ENCODE measurements around the gene STK39.

Gene STK39

GRCh38 chr2:168037778-168038177, 209.6 kb downstream of the STK39 start:
- DNase-seq: no peak

DNA sequence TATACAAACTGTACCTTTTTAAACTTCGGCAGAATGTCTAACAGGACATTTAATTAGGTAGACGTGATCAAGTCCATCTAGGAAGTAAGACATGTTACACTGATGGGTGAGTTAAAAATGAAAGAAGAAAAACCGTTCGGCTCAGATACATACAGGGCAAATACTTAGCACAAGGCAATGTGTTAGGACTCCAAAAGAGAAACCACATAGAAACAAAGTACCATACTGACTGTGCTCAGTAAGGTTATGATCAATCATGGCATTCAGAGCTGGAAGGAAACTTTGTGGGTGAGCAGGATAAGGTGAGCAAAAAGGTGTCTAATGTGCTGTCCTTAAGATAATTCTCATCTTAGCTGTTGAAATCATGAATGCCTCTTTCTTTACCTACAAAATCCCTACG, 211.9 kb downstream of the STK39 start:
- no peak for DNase-seq

DNA sequence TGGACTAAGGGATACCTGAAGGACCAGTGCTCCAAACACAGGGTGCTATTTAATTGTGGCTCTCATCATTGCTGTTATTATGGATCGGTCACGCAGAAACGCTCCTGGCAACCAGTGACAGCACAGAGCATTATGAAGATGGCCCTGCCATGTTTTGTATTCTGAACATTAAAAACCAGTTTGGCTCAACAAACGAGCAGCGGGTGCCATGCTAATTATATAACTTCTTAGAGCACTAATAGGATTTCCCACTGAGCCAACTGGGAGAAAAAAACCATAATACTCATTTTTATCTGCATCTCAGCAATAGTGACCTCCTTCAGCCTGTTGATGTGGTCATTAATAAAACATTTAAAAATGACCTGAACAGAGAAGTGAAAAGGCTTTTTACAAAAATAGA, 212.8 kb downstream of the STK39 start:
- no peak for DNase-seq

- DNase-seq: no peak
Observed at GRCh38 chr2:168033966-168034365, 213.4 kb downstream of the STK39 start.

GRCh38 chr2:168032091-168032490, 215.3 kb downstream of the STK39 start:
- DNase-seq: no peak

DNA sequence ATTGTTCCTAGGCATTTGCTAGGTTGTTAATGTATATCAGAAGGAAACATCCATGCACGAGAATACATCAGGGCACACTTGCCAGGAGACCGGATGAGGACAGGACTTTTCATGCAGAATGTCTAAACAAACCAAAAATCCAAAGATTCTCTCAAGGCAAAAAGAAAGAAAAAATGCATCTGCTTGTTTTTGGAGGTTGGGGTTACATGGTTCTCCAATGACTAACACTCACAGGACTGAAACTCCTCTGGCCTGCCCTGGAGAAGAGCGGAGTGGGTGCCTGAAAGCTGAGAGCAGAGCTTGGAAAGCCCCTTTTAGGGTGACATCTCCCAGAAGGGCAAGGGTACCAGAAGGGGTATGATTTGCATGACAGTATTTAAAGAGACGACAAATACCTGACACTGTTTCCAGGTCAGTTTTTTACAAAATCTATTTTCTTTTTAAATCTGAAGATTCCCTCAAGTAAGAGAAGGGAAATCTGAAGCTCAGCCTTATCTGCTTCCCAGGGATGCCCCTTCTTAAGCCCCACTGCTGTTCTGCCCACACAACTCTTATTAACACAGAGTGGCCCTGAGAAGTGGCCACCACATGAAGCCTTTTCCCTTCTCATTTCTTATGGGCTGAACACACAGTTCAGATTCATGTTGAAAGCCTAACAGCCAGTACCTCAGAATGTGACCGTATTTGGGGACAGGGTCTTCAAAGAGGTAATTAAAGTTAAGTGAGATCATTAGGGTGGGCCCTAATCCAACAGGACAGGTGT, 216.4 kb downstream of the STK39 start:
- no peak for DNase-seq

DNA sequence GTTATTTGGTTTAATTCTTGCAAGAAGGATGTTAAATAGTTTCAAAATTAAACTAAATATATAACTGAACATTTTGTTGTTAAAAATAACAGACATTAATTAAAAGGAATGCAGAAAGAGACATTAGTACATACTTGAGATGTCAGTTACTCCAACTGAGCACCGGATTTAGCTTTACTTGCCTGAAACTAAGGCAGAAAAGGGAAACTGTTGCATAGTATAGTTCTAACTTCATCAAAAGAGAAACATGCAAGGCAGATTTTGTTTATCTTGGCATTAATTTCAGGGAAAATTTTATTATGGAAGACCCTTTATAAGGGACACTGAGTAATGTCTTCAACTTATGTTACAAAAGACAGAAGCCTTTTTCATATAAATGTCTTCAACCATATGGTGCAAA, 218.3 kb downstream of the STK39 start:
- DNase-seq: no peak

- DNase-seq: no peak
Observed at GRCh38 chr2:168028362-168028761, 219.0 kb downstream of the STK39 start.

GRCh38 chr2:168025487-168026202, 221.8 kb downstream of the STK39 start:
- DNase-seq: no peak

GRCh38 chr2:168024459-168024858, 222.9 kb downstream of the STK39 start:
- DNase-seq: no peak

- no peak for DNase-seq
Observed at GRCh38 chr2:168021800-168022587, 225.4 kb downstream of the STK39 start.

- no peak for DNase-seq
Observed at GRCh38 chr2:168015274-168015953, 232.0 kb downstream of the STK39 start.

GRCh38 chr2:168009900-168010299, 237.5 kb downstream of the STK39 start:
- DNase-seq: no peak

DNA sequence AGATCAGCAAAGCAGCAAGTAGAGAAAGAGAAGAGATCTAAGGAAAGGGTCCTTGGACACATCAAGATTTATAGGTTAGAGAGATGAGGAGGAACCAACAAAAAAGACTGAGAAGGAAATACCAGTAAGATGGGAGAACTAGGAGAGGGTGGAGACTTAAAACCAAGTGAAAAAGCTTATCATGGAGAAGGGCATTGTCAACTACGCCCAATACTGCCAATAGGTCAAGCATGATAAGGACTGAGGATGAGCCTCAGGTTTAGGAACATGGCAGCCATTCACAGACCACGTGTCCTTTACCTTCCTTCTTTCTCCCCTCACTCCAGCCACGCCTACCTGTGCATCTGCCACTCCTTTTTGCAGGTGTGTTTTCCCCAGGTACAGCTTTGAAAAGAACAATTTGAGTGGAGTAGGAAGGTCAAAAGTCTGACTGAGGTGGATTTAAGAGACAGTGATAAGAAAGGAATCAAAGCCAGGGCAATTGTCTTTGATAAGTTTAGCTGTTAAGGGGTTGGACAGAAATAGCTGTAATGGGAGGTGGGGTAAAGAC, 238.7 kb downstream of the STK39 start:
- no peak for DNase-seq

DNA sequence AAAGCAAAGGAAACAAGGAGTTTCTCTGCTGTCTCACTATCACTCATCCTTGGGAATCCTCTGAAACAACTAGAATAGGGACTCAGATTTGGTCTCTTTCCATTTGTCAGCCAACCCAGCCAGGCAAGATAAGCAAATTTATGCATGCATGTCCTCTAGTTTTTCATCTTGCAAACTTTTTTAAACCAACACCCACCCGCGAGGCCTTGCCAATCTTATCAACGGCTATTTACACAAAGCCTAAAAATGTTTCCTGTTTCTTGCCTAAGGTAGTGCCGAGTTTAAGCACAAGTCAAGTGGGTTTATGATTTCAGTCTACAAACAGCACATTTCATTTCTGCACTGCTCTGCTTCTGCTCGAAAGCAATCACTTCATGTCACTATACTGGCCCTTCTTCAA, 240.9 kb downstream of the STK39 start:
- DNase-seq: no peak

GRCh38 chr2:168005586-168005985, 241.8 kb downstream of the STK39 start:
- DNase-seq: no peak

- DNase-seq: no peak
Observed at GRCh38 chr2:168003876-168004275, 243.5 kb downstream of the STK39 start.

DNA sequence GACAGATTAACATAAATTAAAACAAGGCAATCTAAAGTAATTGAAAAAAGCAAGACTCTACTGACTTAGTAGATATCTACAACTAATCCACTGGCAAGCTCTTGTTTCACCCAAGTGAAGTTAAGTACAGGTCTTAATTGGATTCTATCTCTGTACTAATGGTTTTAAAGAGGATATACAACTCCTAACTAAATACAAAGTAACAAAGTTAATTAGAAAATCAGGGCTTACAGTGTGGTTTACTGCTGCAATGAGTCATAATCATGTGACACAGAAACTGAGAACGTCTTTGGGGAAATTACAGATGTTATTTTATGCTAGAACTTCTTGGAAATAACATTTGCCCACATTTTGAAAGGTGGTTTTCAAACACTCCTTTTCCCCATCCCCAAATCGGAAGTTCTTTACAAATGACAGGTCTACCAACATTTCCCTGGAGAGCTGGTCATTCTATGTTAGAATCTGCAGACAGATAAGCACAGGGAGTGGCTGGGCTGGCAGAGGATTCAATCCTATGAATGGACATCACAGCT, 245.3 kb downstream of the STK39 start:
- no peak for DNase-seq

GRCh38 chr2:167992278-167992677, 255.1 kb downstream of the STK39 start:
- no peak for DNase-seq

GRCh38 chr2:167990062-167990461, 257.3 kb downstream of the STK39 start:
- no peak for DNase-seq

- no peak for DNase-seq
Observed at GRCh38 chr2:167988296-167988695, 259.1 kb downstream of the STK39 start.

DNA sequence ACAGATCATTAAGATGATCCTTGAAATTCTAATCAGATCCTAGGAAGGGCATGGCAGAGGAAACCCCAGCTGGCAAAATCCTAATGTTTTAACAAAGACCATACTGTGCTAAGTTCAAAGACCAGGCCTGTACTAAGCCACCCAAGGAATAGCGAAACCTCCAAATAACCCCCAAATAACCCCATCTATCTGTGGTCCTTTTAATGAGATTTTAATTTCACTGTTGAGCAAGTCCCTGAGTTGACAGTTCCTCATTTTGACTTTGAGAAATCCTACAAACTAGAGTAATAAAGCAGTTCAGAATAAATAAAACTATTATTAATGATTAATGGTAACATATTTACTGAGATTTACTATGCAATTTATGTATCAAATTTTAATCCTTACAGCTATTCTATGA, 259.8 kb downstream of the STK39 start:
- no peak for DNase-seq

DNA sequence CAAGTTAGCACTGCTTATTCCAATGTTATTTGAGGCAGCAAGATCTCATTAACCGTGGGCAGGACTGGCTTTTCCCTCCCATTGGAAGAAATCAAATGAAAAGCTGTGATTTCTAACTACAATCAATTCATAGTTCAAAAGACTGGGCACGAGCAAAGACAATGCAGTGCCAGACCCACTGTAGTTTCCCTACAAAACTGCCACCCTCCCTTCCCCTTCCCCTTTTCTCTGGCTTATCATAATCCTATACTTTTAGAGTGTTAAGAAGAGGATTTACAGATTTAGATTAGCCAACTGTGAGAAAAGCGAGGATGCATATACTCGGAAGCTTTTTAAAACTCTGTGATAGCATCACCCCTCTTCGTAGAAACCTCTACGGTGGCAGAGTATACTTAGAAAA, 260.4 kb downstream of the STK39 start:
- DNase-seq: no peak

Measured in cortex of kidney (tissue), 1 donor.